Endothelial cell of umbilical vein (primary cell): Measurements from ENCODE around the gene GRIK3. TPM values are rescaled to one million over a fixed set of nuclear protein-coding genes. Genes with fewer than 3 reads are reported as not detected.

Experiments used
- BruUV-seq: library from RNA; stranded (reverse); fragments of 400-500 nt; replicated peaks from 2 replicates; lab custom pipeline; 2021; lab: Mats Ljungman, UMichigan
- CTCF ChIA-PET: fragments of 300-600, 350-600 bp; sonication (Branson Sonifier 250); formaldehyde crosslinking; loops from one replicate; lab custom pipeline; 2021; ENCODE audit warnings: antibody characterized with exemption, inconsistent platforms; lab: Charles Lee
- POLR2A ChIA-PET: fragments of 300-600, 350-600 bp; sonication (Branson Sonifier 250); formaldehyde crosslinking; loops from one replicate; lab custom pipeline; 2021; ENCODE audit warnings: antibody characterized with exemption, inconsistent platforms; lab: Charles Lee
- DNase-seq: peaks from one replicate; pipeline ENCODE4 v3.0.0-alpha.2; 2011; ENCODE audit warnings: low read depth, low spot score
- FAIRE-seq: peaks from 2 replicates; lab custom pipeline; 2011; peaks lifted over from hg19 to GRCh38; lab: Jason Lieb, UNC
- H2AFZ ChIP-seq: 2 replicates; pipeline ENCODE4 v1.6.0; 2012; ENCODE audit warnings: low read depth, low read length, control low read depth, inconsistent platforms
- H3K27ac ChIP-seq: 2 replicates; pipeline ENCODE4 v1.5.1; 2011; ENCODE audit warnings: low read depth, mild to moderate bottlenecking, control low read depth, low read length, moderate library complexity; ENCODE audit not compliant: insufficient read depth
- H3K27me3 ChIP-seq, 2 experiments: 2 replicates each; pipeline versions ENCODE4 v1.6.0 to v1.6.1; 2011; ENCODE audit warnings: low read length in 2 of 2, mixed read lengths in 1 of 2; ENCODE audit not compliant: control insufficient read depth in 2 of 2, insufficient read depth in 2 of 2
- H3K36me3 ChIP-seq, 2 experiments: 2 replicates in 1 of 2; 3 replicates in 1 of 2; pipeline ENCODE4 v1.5.1; 2011; ENCODE audit warnings: low read length in 2 of 2, mild to moderate bottlenecking in 1 of 2, moderate library complexity in 1 of 2; ENCODE audit not compliant: control insufficient read depth in 2 of 2, insufficient read depth in 2 of 2; ENCODE audit errors: extremely low read depth in 1 of 2
- H3K4me1 ChIP-seq: 3 replicates; pipeline ENCODE4 v1.5.1; 2011; ENCODE audit warnings: mild to moderate bottlenecking, low read length; ENCODE audit not compliant: control insufficient read depth, insufficient read depth; ENCODE audit errors: extremely low read depth
- H3K4me2 ChIP-seq: 2 replicates; pipeline ENCODE4 v1.6.1; 2011; ENCODE audit warnings: low read length, control low read depth, mixed read lengths; ENCODE audit not compliant: insufficient read depth
- H3K4me3 ChIP-seq, 3 experiments: fragments of 200-600 bp in 1 of 3; sonication (generic), shearing (Covaris generic) in 1 of 3; replicated peaks in 1 of 3; 2 replicates each; pipeline ENCODE4 v1.5.1; 2011 to 2016; ENCODE audit warnings: control low read depth in 3 of 3, low read length in 3 of 3, mild to moderate bottlenecking in 2 of 3, inconsistent platforms in 1 of 3, low read depth in 1 of 3, moderate library complexity in 1 of 3; ENCODE audit not compliant: insufficient read depth in 1 of 3
- H3K79me2 ChIP-seq: 2 replicates; pipeline ENCODE4 v1.6.0; 2012; ENCODE audit warnings: low read length, inconsistent platforms; ENCODE audit not compliant: control insufficient read depth, insufficient read depth
- H3K9ac ChIP-seq: replicated peaks from 2 replicates; pipeline ENCODE3; 2011; ENCODE audit warnings: low read length, control low read depth; ENCODE audit not compliant: insufficient read depth; ENCODE audit errors: extremely low read depth
- H3K9me1 ChIP-seq: replicated peaks from 3 replicates; pipeline ENCODE4 v1.6.0; 2011; ENCODE audit warnings: mild to moderate bottlenecking, low read length; ENCODE audit not compliant: control insufficient read depth, insufficient read depth; ENCODE audit errors: extremely low read depth
- H3K9me3 ChIP-seq: replicated peaks from 2 replicates; pipeline ENCODE4 v1.5.1; 2012; ENCODE audit warnings: low read length, inconsistent platforms; ENCODE audit not compliant: control insufficient read depth, insufficient read depth
- H4K20me1 ChIP-seq: replicated peaks from 2 replicates; pipeline ENCODE3; 2011; ENCODE audit warnings: mild to moderate bottlenecking, low read length; ENCODE audit not compliant: control insufficient read depth, insufficient read depth; ENCODE audit errors: extremely low read depth
- CTCF ChIP-seq, 2 donors: IDR thresholded peaks; 1 replicate in 1 of 2; 2 replicates in 1 of 2; pipeline ENCODE4 v1.5.1; 2011; ENCODE audit warnings: low read length in 2 of 2, mild to moderate bottlenecking in 2 of 2, moderate library complexity in 2 of 2, control low read depth in 1 of 2, inconsistent platforms in 1 of 2, low read depth in 1 of 2; ENCODE audit not compliant: insufficient read depth in 1 of 2; ENCODE audit errors: extremely low read depth in 1 of 2
- EZH2 ChIP-seq: IDR thresholded peaks from 2 replicates; pipeline ENCODE4 v1.6.1; 2012; ENCODE audit warnings: borderline replicate concordance, low read depth, mild to moderate bottlenecking, moderate library complexity, low read length, inconsistent platforms; ENCODE audit not compliant: severe bottlenecking
- FOS ChIP-seq: IDR thresholded peaks from 2 replicates; pipeline ENCODE4 v1.6.1; 2011; ENCODE audit warnings: mild to moderate bottlenecking, low read length, moderate library complexity, borderline replicate concordance; ENCODE audit not compliant: insufficient read depth
- GATA2 ChIP-seq: IDR thresholded peaks from 2 replicates; pipeline ENCODE4 v1.7.0; 2011; ENCODE audit warnings: low read depth, mild to moderate bottlenecking, moderate library complexity, mixed read lengths, low read length; ENCODE audit not compliant: insufficient read length, insufficient read depth
- JUN ChIP-seq: IDR thresholded peaks from 2 replicates; pipeline ENCODE4 v1.6.1; 2011; ENCODE audit warnings: borderline replicate concordance, low read depth; ENCODE audit not compliant: insufficient read length, insufficient read depth
- MAX ChIP-seq: IDR thresholded peaks from 2 replicates; pipeline ENCODE4 v1.6.1; 2011; ENCODE audit not compliant: insufficient read depth, insufficient read length
- MYC ChIP-seq: IDR thresholded peaks from one replicate; pipeline ENCODE4 v1.6.1; 2011; ENCODE audit warnings: mild to moderate bottlenecking, low read depth, low read length
- POLR2A ChIP-seq: IDR thresholded peaks from 2 replicates; pipeline ENCODE4 v1.6.1; 2012; ENCODE audit warnings: low read depth, mild to moderate bottlenecking, control low read depth, low read length
- POLR2AphosphoS5 ChIP-seq: IDR thresholded peaks from 2 replicates; pipeline ENCODE4 v1.6.1; 2012; ENCODE audit warnings: low read depth, mild to moderate bottlenecking, control low read depth, low read length, moderate library complexity; ENCODE audit not compliant: insufficient read depth
- dilution Hi-C: fragments of 300-500 bp; cut with MboI; formaldehyde crosslinking; loops from one replicate; pipeline ENCODE4 v1.15.0; 2019; ENCODE audit warnings: low sequenced_read_pairs; ENCODE audit not compliant: extremely low pct_ligation_motif_present
- intact Hi-C: fragments of 100-400 bp; cut with micrococcal nuclease; formaldehyde crosslinking; loops from one replicate; pipeline ENCODE4 v1.10.0; 2022
- polyA plus RNA-seq, 4 experiments: library from polyadenylated mRNA; depleted of rRNA in 3 of 4; stranded (reverse) in 3 of 4; unstranded in 1 of 4; fragments of >200 nt; gene quantifications; 2 replicates each; pipeline versions ENCODE4 v1.2.1 to v1.2.3, GENCODE V29; 2011 to 2012; ENCODE audit warnings: missing spikeins in 1 of 4
- total RNA-seq: library from RNA; stranded (reverse); gene quantifications from 2 replicates; pipeline ENCODE4 v1.2.3, GENCODE V29; 2021

GRIK3 gene
- total and polyA plus RNA-seq, 2 donors (not counting 3 experiments of a cell fraction or from before 2014, with no cell fraction given) = not detected

- H3K4me1 ChIP-seq = no peaks in the 10 kb centered on the region
- no TSS peak for BruUV-seq
- H3K79me2 ChIP-seq = no peaks in the 10 kb centered on the region
- intact Hi-C loops = no loop called here
- no peaks in the 10 kb centered on the region for H3K27me3 ChIP-seq
- no peaks in the 10 kb centered on the region for H3K9me3 ChIP-seq
- DNase-seq (no peak), FAIRE-seq (no peak)
- H4K20me1 ChIP-seq = no peaks in the 10 kb centered on the region
- no peak for TF ChIP-seq POLR2AphosphoS5
- no peak for TF ChIP-seq CTCF (IDR thresholded peaks at IDR 0.05; ENCODE audit: extremely low read depth in 1 of 2, insufficient read depth in 1 of 2, low read depth in 1 of 2, low read length in 2 of 2)
- TF ChIP-seq FOS = no peak
- no peak for TF ChIP-seq MYC
- TF ChIP-seq EZH2 = no peak
- TF ChIP-seq POLR2A = no peak
- TF ChIP-seq JUN = no peak
- TF ChIP-seq GATA2 = no peak
- TF ChIP-seq MAX = no peak
- ChIA-PET POLR2A (no interaction called here), CTCF (interaction anchor here (0.5 kb wide), 1 partner anchor 383 kb away, joined by 4 read pairs; no protein-coding TSS in a partner anchor)
- no peaks in the 10 kb centered on the region for H3K9me1 ChIP-seq
- H3K4me3 ChIP-seq = no peak overlapping the region
- dilution Hi-C loops = no loop called here
- no peak overlapping the region for H3K4me2 ChIP-seq
- H2AFZ ChIP-seq = no peak overlapping the region
- H3K36me3 ChIP-seq = no peaks in the 10 kb centered on the region
- no peak overlapping the region for H3K9ac ChIP-seq
- H3K27ac ChIP-seq = no peak overlapping the region
Observed at GRCh38 chr1:36872126-36872754, 162.1 kb downstream of the GRIK3 start.
